GM19397 (cell line): ENCODE data around the gene SYT17.

ENCODE experiments used
- ATAC-seq: cut with Tn5 transposase; IDR thresholded peaks from one replicate; pipeline ENCODE4 v1.9.1; 2021; ENCODE audit warnings: mild to moderate bottlenecking, moderate library complexity; ENCODE audit not compliant: unreplicated experiment

Gene SYT17

GRCh38 chr16:19291475-19291874, 123.4 kb downstream of the SYT17 start:
- ATAC-seq = no peak

DNA sequence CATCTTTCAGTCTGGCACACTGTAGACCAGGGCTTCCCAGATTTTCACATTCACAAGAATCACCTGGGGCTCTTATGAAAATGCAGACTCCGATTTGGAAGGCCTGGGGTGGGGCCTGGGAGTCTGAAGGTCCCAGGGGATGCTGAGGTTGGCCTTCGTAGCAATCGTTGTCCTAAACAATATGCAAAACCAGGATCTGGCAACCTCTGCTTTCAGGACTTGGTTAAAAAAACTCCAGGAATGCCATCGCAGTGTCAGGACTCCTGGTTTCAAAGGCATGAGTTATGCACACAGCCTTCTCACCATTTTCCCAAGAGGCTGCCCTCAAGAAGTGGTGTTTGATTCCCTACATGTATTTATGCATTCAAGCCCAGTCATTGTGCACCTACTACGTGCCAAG, 124.1 kb downstream of the SYT17 start:
- ATAC-seq = no peak

DNA sequence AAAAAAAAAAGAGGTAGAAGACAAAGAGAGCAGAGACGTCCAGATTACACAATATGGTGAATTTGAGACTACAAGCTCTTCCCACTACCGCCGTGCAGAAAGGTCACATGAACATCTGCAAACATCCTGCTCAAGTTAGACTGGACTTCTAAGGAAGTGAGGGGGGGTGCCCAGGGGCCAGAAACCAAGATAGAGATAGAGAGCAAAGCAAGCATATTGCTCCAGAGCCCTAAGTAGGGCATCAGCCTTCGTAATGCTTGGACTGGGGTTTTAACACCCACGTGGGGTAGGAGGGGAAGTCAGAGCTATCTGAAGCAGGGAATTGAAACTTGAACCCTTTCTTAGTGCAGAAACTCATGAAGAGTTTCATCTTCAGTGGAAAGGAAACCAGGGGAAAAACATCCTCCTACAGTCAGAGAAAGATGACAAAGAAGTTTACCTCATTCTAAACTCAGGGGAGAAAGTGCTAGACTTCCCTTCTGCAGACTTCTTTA, 126.2 kb downstream of the SYT17 start:
- peak; percentile 68 for ATAC-seq

GRCh38 chr16:19295393-19295792, 127.4 kb downstream of the SYT17 start:
- no peak for ATAC-seq

GRCh38 chr16:19297454-19297853, 129.4 kb downstream of the SYT17 start:
- ATAC-seq = no peak

DNA sequence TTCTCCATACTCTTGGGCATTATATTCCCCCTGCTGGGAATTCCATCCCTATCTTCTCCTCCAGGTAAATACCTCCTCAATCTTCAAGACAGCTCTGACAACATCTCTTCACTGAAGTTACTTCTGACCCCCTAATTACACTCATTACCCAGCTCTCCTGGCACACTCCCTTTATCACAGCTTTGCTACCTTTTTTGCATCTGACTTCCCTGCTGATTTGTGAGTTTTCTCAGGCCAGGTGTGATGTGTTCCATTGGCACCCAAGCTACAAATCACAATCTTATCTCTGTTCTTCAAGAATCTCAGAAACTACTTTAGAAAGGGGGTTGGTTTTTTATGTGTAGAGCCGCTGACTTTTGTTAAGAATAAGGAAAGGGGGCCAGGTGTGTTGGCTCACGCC, 131.5 kb downstream of the SYT17 start:
- no peak for ATAC-seq

GRCh38 chr16:19301931-19302330, 133.9 kb downstream of the SYT17 start:
- ATAC-seq = no peak

- ATAC-seq = no peak
These were observed 136.7 kb downstream of the SYT17 start for GRCh38 chr16:19304750-19305149.

DNA sequence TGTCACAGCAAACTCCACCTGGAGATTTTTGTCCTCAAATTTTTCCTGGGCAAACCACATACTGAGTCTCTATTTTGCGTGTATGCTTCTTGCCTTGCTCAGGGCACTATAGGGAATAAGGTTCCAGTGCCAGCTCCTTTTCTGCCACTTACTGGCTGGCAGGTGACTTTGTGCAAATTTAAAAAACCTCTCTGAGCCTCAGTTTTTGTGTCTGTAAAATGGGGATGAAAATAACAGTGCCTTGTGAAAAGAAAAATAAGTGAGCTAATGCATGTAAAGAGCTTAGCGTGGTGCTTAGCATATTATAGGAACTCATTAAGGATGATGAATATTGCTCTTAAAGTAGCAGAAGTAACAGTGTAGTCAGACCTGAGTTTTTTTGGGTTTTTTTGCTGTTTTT, 137.4 kb downstream of the SYT17 start:
- no peak for ATAC-seq

DNA sequence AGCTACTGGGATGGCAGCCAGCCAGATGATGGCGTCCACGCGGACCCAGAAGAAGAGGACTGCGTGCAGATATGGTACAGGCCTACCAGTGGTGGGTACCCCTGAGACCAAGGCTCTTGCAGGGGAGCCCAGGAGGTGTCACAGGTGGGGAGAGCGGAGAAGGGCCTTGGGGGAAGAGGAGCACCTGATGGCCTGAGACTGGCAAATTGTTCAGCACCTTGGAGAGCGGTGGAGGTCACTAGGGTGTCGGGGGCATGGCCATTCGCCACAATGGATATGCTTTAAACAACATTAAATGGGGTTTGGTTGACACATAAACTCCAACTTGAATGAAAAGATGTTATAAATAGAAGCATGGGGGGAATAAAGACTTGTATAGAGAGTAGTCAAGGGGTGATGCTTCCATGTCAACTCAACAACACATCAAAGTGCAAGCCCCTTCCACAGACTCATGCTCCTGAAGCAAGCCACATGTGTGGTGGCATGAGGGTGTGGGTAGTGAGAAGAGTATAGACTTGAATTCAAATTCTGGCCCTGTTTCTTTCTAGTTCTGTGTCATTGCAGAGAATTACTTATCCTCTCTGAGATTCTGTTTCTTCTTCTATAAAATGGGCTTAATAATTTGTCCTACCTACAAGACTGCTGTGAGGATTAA, 139.7 kb downstream of the SYT17 start:
- no peak for ATAC-seq

GRCh38 chr16:19308392-19308791, 140.4 kb downstream of the SYT17 start:
- ATAC-seq = no peak

DNA sequence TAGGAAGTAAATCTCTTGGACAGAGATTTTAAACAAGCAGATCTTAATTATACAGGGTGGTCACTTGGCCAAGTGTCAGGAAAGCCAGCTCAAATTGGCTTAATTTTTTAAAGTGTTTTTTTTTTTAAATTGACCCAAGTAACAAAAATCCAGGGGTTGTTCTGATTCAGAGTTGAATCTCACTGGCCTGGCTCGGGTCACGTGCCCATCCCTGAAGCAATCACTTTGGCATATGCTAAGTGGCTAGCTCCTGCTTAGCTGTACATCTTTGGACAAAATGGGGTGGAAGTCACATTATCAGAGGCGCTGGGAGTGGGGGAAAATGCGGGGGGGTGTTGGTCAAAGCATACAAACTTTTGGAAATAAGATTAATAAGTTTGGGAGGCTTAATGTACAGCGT, 141.1 kb downstream of the SYT17 start:
- ATAC-seq = no peak

DNA sequence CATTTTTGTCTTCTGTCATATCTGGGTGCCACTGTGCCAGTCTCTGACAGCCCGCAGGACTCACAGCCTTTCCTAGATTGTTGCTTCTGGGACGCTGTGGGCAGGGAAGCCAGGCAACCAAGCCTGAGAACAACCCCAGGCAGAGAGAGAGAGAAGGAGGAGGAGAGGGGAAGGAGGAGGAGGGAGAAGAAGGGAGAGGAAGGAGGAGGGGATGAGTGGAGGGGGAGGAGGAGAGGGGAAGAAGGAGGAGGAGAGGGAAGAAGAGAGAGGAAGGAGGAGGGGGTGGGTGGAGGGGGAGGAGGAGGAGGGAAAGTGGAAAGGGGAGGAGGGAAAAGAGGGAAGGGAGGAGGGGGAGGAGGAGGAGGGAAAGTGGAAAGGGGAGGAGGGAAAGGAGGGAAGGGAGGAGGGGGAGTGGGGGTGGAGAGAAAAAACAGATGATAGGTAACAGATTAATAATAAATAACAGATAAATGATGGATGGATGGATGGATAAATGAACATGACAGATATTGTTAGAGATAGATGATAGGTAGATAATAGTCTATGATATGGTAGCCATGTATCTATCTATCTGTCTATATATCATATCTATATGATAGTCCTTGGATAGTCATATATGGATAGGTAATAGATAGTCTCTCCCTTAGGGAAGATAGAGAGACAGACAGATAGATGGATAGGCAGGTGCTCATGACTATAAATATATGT, 146.8 kb downstream of the SYT17 start:
- no peak for ATAC-seq

- ATAC-seq = no peak
These were observed 147.9 kb downstream of the SYT17 start for GRCh38 chr16:19315889-19316433.

- no peak for ATAC-seq
These were observed 148.8 kb downstream of the SYT17 start for GRCh38 chr16:19316846-19317245.
